GM19324 (cell line): Measurements from ENCODE around the gene KLF12.

Source experiments
- ATAC-seq: cut with Tn5 transposase; IDR thresholded peaks from one replicate; pipeline ENCODE4 v1.9.1; 2021; ENCODE audit warnings: mild to moderate bottlenecking, moderate library complexity; ENCODE audit not compliant: unreplicated experiment, low FRiP score

The KLF12 gene

DNA sequence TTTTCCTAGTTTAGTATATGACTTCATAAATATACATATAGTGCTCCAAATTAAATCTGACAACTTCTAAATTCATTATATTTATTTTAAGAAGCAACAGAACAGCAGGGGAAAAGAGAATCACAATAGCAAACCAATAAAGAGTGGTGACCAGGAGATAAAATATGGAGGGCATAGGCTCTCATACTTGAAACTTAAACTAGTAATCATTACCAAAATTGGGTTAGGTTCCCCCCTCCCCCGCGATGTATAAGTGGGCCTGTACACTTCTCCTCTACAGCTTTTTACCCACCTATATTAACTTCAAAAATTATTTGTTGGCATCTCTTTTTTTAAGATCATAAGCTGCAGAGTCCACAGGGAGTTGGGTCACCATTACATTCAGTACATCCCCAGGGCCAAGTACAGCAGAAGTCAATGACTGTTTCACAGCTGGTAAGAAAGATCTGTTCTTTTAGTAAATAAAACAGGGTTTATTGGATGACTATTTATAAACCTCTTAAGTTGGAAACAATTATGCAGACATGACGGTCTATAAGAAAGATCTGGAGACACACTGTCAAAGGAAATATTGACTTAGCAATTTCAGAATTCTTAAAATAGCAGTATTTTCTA, 29.4 kb downstream of the KLF12 start:
- no peak for ATAC-seq

- ATAC-seq: no peak
These were observed 30.1 kb downstream of the KLF12 start for GRCh38 chr13:74103970-74104555.

GRCh38 chr13:74103196-74103595, 31.0 kb downstream of the KLF12 start:
- no peak for ATAC-seq

DNA sequence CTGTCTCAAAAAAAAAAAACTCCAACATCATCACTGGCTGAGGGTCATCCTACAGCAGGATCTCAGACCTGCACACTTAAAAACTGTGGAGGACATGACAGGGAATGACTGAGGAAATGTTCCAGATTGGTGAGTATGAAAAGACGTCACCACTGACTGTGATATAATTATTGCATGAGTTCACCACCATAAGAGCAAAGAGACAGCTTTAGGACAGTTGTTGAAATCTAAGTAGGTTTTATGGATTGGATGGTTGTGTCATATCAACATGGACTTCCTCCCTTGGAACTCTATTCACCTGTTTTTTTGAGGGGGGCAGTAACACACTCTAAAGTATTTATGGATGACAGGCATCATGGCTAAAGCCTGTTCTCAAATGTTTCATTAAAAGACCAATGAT, 31.5 kb downstream of the KLF12 start:
- ATAC-seq: no peak

- no peak for ATAC-seq
These were observed 32.8 kb downstream of the KLF12 start for GRCh38 chr13:74101436-74101835.

GRCh38 chr13:74098077-74098476, 36.1 kb downstream of the KLF12 start:
- no peak for ATAC-seq

DNA sequence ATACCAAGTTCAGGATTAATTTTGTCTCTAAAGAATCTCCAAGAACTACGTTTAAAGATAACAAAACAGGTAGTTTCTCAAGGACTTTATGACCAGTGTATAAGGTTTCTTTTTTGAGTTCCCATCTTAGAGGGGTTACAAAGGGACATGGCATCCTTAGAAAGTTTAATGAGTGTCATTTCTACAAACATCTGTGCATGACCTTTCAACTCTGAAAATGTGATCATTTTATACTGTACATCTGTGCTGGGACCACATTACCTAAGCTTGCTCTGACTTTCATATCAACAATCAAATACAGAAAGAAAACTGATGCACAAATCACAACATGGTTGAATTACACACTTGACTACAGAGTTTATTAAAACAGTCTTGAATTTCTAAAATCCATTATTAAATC, 37.1 kb downstream of the KLF12 start:
- no peak for ATAC-seq

DNA sequence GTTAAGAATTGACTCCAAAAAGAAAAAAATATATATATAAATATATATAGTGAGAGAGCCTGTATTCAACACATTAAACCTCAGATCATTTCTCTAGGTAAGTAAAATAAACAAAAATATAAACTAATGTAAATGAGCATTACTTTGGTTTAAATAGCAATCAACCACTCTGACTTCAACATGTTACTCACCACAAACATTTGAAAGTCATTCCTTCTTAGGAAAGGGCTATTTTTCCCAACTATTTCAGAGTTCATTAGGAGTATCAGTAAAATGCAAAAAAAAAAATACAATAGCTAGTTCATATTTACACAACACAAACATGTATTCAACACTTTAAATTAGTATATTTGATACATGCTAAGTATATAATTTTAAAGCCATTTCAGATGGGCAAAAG, 40.5 kb downstream of the KLF12 start:
- ATAC-seq: no peak

DNA sequence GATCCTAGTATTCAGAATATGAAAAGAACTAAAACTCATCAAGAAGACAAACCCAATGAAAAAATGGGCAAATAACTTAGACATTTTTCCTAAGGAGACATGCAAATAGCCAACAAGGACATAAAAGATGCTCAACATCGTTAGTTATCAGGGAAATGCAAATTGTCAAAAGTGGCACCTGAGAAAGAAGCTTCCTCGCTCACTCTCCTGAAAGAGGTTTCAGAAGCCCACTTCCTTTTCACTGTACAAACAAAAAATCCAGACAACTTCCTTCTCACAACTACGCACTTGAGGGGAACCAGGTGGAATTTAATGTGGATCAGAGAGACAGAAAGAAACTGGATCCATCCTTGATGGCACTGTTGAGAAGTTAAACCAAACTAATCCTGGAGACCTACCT, 41.5 kb downstream of the KLF12 start:
- ATAC-seq: no peak

- ATAC-seq: no peak
These were observed 43.2 kb downstream of the KLF12 start for GRCh38 chr13:74090869-74091605.

DNA sequence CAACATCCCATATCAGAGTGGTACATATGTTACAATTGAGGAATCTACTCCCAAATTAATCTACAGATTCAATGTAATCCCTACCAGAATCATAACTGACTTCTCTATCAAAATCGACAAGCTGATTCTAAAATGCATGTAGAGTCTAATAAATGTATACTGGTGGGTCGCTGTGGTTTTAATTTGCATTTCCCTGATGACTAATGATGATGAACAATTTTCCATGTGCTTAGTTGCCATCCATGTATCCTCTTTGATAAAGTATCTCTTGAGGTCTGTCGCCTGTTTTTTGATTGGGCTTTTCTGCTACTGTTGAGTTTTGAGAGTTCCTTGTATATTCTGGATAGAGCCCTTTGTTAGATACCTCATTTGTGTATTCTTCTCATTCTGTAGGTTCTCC, 43.8 kb downstream of the KLF12 start:
- ATAC-seq: no peak

DNA sequence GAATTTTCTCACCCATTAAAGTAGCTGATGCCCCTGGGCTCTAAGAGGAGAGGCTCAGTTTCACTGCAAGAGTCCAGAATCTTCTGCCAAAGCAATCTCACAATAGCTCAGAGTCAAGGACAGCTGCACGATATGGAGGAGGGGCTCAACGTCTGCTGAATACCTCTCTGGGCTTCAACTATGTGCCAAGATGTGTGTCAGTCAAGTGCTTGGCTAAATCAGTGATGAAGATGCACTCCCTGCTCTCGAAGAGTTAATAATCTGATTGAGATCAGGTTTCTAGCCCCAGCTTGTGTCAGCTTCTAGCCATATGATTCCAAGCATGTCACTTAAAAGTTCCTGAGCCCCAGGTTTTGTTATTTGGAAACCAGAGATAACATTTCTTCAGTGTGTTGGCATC, 46.8 kb downstream of the KLF12 start:
- no peak for ATAC-seq
